H1 (cell line): ENCODE measurements around the gene PRR36. TPM values are rescaled to one million over a fixed set of nuclear protein-coding genes. Genes with fewer than 3 reads are reported as not detected.

Experiments used
- ATF3 ChIP-seq: IDR thresholded peaks from 2 replicates; pipeline ENCODE4 v1.6.1; 2011; ENCODE audit warnings: low read depth, mild to moderate bottlenecking, low read length; ENCODE audit not compliant: insufficient read depth
- BCL11A ChIP-seq, 2 experiments: IDR thresholded peaks; one replicate each; pipeline ENCODE4 v1.6.1; 2011; ENCODE audit warnings: low read depth in 2 of 2, low read length in 2 of 2, mild to moderate bottlenecking in 2 of 2
- NANOG ChIP-seq: IDR thresholded peaks from 2 replicates; pipeline ENCODE4 v1.6.1; 2011; ENCODE audit warnings: low read length, low read depth, mild to moderate bottlenecking, inconsistent platforms; ENCODE audit not compliant: insufficient read depth, poor library complexity, severe bottlenecking
- SIN3A ChIP-seq, 2 experiments: IDR thresholded peaks in 1 of 2; conservative IDR thresholded peaks in 1 of 2; 2 replicates each; pipeline ENCODE4 v1.6.1; 2011 to 2012; ENCODE audit warnings: low read length in 2 of 2, improper control_type of control experiment in 1 of 2, low read depth in 1 of 2, mild to moderate bottlenecking in 1 of 2
- polyA plus RNA-seq, 7 experiments: library from polyadenylated mRNA; depleted of rRNA in 3 of 7; stranded (reverse) in 5 of 7; unstranded in 2 of 7; fragments of >200 nt in 5 of 7; fragments of 200-250 nt in 2 of 7; gene quantifications; 1 replicate in 5 of 7; 2 replicates in 1 of 7; 4 replicates in 1 of 7; pipeline versions ENCODE4 v1.2.1 to v1.2.3, GENCODE V29; 2011 to 2013; ENCODE audit warnings: missing spikeins in 2 of 7, mixed read lengths in 2 of 7
- total RNA-seq: library from RNA; stranded (reverse); fragmentation: NEBNext Ultra II Directional; extraction: Animal tissue kit (Norgen Biotek cat#: 25700); gene quantifications from 2 replicates; pipeline ENCODE4 v1.2.1, GENCODE V29; 2021

PRR36 gene
- total and polyA plus RNA-seq, 2 of the 8 experiments (the other 6 are each of a cell fraction or from before 2014, with no cell fraction given) = 1.6 to 23.9 TPM

DNA sequence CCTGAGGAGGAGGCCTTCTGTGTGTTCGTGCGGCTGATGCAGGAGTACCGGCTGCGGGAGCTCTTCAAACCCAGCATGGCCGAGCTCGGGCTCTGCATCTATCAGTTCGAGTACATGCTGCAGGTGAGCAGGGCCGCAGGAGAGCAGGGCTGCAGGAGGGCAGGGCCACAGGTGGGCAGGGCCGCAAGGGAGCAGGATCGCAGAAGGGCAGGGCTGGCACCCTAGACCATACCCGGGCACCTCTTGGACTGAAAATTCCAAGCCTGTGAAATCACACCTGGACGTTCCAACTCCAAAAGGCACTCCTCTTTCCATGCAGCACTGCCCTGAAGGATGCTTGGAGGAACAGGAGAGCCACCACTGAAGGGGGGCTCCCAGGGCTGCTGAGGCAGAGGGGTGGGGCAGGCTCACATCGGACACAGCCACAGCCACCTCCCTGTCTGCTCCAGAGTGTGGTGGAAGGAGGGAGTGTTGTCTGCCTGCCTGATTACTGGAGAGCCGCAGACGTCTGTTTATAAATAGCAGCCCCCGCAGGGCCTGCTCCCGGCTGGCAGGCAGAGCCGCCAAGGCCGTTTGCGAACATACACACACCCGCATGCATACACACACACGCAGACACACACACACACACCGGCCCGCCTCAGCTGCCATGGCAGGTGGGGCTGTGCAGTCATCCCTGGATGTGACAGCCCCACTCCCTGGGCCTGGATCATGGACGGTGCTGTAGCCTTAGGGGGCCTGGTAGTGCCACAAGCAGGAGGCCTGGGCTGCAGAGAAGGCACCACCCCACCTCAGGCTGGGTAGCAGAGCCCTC, 24.0 kb downstream of the PRR36 start (continued):
- TF ChIP-seq ATF3 (no peak), NANOG (no peak), SIN3A (conservative IDR thresholded peaks at IDR 0.05 in 1 of 2, IDR thresholded peaks at IDR 0.05 in 1 of 2; ENCODE audit: low read depth in 1 of 2, low read length in 2 of 2) (no peak), BCL11A (IDR thresholded peaks at IDR 0.05; ENCODE audit: low read depth in 2 of 2, low read length in 2 of 2) (no peak)
